ENCODE data around the gene RIN1. TPM values are rescaled to one million over a fixed set of nuclear protein-coding genes. Genes with fewer than 3 reads are reported as not detected.
A peak's percentile ranks its signal among the peaks of the same experiment; 100 is the strongest.

Gene RIN1
- total and polyA plus RNA-seq, 2 of the 13 experiments (the other 11 are each of a cell fraction or from before 2014, with no cell fraction given), result 2.4 to 4.1 TPM

DNA sequence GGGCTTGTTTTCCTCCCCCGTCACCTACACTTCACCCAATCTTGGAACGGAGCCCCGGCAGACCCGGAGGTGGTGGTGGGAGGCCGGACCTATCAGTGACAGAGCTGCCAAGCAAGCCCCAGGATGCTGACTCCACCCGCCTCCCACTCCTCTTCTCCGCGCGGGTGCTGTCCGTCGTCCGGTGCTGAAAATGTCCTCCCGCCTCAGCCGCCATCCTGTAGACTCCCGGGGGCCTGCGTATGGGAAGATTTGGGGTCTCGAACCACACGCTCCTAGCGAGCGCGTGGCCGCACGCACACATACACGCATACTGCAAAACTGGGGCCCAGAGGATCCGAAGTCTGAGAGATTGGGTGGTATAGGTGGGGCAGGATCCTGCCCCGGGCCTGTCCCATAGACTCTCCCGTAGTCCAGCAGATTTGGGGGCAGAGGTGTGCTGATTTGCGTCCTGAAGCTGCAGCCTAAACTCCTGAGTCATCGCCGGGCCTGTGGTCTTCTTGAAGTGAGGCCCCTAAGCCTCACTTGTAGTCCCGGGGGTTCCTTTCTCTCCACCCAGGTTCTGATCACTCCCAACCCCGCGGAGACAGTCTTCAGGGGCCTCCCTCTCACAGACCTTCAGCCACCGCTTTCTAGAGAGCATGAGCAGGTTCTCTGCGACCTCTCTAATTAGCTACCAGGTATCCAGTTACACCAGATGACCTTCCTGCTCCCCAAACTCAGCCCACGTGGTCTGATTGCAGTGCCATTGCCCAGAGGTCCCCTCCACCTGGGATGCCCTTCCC is 46.5 kb downstream of the RIN1 start (continued):
- TF ChIP-seq, protein P1, sequence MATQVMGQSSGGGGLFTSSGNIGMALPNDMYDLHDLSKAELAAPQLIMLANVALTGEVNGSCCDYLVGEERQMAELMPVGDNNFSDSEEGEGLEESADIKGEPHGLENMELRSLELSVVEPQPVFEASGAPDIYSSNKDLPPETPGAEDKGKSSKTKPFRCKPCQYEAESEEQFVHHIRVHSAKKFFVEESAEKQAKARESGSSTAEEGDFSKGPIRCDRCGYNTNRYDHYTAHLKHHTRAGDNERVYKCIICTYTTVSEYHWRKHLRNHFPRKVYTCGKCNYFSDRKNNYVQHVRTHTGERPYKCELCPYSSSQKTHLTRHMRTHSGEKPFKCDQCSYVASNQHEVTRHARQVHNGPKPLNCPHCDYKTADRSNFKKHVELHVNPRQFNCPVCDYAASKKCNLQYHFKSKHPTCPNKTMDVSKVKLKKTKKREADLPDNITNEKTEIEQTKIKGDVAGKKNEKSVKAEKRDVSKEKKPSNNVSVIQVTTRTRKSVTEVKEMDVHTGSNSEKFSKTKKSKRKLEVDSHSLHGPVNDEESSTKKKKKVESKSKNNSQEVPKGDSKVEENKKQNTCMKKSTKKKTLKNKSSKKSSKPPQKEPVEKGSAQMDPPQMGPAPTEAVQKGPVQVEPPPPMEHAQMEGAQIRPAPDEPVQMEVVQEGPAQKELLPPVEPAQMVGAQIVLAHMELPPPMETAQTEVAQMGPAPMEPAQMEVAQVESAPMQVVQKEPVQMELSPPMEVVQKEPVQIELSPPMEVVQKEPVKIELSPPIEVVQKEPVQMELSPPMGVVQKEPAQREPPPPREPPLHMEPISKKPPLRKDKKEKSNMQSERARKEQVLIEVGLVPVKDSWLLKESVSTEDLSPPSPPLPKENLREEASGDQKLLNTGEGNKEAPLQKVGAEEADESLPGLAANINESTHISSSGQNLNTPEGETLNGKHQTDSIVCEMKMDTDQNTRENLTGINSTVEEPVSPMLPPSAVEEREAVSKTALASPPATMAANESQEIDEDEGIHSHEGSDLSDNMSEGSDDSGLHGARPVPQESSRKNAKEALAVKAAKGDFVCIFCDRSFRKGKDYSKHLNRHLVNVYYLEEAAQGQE (IDR thresholded peaks at IDR 0.05; ENCODE audit: borderline replicate concordance in 1 of 2, low read depth in 1 of 2, low read length in 2 of 2), result peak in 1 of 2 experiments; percentile 96; a peak in 2 of 4 replicates
- TF ChIP-seq DNMT3B (CRISPR knock-in tag; conservative IDR thresholded peaks at IDR 0.05) (peak; percentile 95; the same call in 1 of the 2 replicates), AGO1 (IDR thresholded peaks at IDR 0.05; ENCODE audit: low read depth, low read length, poor library complexity, severe bottlenecking) (no peak), ZFY (CRISPR knock-in tag; IDR thresholded peaks at IDR 0.05) (no peak; the same call in 1 of the 2 replicates), ZNF709 (CRISPR knock-in tag; IDR thresholded peaks at IDR 0.05) (peak; percentile 89; the same call in 1 of the 2 replicates), EED (CRISPR knock-in tag; IDR thresholded peaks at IDR 0.05) (peak; percentile 75), JUND (CRISPR knock-in tag; IDR thresholded peaks at IDR 0.05) (no peak), RXRB (CRISPR knock-in tag; IDR thresholded peaks at IDR 0.05; ENCODE audit: borderline replicate concordance) (peak; percentile 59; the same call in 1 of the 2 replicates), KLF9 (CRISPR knock-in tag; IDR thresholded peaks at IDR 0.05; ENCODE audit: low read depth) (no peak), HMG20A (CRISPR knock-in tag; IDR thresholded peaks at IDR 0.05; ENCODE audit: borderline replicate concordance) (no peak), KDM6A (CRISPR knock-in tag; IDR thresholded peaks at IDR 0.05; ENCODE audit: low read depth) (no peak), HES4 (CRISPR knock-in tag; IDR thresholded peaks at IDR 0.05; ENCODE audit: borderline replicate concordance) (peak; percentile 96)
- TF ChIP-seq, protein P2, sequence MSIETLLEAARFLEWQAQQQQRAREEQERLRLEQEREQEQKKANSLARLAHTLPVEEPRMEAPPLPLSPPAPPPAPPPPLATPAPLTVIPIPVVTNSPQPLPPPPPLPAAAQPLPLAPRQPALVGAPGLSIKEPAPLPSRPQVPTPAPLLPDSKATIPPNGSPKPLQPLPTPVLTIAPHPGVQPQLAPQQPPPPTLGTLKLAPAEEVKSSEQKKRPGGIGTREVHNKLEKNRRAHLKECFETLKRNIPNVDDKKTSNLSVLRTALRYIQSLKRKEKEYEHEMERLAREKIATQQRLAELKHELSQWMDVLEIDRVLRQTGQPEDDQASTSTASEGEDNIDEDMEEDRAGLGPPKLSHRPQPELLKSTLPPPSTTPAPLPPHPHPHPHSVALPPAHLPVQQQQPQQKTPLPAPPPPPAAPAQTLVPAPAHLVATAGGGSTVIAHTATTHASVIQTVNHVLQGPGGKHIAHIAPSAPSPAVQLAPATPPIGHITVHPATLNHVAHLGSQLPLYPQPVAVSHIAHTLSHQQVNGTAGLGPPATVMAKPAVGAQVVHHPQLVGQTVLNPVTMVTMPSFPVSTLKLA (IDR thresholded peaks at IDR 0.05), result no peak
- TF ChIP-seq, protein P3, sequence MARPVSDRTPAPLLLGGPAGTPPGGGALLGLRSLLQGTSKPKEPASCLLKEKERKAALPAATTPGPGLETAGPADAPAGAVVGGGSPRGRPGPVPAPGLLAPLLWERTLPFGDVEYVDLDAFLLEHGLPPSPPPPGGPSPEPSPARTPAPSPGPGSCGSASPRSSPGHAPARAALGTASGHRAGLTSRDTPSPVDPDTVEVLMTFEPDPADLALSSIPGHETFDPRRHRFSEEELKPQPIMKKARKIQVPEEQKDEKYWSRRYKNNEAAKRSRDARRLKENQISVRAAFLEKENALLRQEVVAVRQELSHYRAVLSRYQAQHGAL (CRISPR knock-in tag; IDR thresholded peaks at IDR 0.05; ENCODE audit: not compliant biosample characterization), result no peak
- TF ChIP-seq, protein P4, sequence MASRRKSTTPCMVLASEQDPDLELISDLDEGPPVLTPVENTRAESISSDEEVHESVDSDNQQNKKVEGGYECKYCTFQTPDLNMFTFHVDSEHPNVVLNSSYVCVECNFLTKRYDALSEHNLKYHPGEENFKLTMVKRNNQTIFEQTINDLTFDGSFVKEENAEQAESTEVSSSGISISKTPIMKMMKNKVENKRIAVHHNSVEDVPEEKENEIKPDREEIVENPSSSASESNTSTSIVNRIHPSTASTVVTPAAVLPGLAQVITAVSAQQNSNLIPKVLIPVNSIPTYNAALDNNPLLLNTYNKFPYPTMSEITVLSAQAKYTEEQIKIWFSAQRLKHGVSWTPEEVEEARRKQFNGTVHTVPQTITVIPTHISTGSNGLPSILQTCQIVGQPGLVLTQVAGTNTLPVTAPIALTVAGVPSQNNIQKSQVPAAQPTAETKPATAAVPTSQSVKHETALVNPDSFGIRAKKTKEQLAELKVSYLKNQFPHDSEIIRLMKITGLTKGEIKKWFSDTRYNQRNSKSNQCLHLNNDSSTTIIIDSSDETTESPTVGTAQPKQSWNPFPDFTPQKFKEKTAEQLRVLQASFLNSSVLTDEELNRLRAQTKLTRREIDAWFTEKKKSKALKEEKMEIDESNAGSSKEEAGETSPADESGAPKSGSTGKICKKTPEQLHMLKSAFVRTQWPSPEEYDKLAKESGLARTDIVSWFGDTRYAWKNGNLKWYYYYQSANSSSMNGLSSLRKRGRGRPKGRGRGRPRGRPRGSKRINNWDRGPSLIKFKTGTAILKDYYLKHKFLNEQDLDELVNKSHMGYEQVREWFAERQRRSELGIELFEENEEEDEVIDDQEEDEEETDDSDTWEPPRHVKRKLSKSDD (CRISPR knock-in tag; IDR thresholded peaks at IDR 0.05; ENCODE audit: low read depth), result peak; percentile 5; the same call in 1 of the 2 replicates
- TF ChIP-seq, protein P5, sequence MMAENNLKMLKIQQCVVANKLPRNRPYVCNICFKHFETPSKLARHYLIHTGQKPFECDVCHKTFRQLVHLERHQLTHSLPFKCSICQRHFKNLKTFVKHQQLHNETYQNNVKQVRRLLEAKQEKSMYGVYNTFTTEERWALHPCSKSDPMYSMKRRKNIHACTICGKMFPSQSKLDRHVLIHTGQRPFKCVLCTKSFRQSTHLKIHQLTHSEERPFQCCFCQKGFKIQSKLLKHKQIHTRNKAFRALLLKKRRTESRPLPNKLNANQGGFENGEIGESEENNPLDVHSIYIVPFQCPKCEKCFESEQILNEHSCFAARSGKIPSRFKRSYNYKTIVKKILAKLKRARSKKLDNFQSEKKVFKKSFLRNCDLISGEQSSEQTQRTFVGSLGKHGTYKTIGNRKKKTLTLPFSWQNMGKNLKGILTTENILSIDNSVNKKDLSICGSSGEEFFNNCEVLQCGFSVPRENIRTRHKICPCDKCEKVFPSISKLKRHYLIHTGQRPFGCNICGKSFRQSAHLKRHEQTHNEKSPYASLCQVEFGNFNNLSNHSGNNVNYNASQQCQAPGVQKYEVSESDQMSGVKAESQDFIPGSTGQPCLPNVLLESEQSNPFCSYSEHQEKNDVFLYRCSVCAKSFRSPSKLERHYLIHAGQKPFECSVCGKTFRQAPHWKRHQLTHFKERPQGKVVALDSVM (CRISPR knock-in tag; IDR thresholded peaks at IDR 0.05), result no peak; the same call in 1 of the 2 replicates

Data from HepG2 (cell line).